SIG-M5 treated with dmso at 0.1 percent for 504 hours (cell line): ENCODE results near the gene CLDN3.
"Not testable (repeated sequence)": the region's sequence is repeated elsewhere in the genome, so short reads cannot be mapped to it uniquely, and the experiment has no call there.

ENCODE experiments used
- DNase-seq: peaks from one replicate; lab custom pipeline; 2025; ENCODE audit not compliant: unreplicated experiment; lab: John Stamatoyannopoulos, UW

Gene CLDN3

GRCh38 chr7:73738220-73738611, 31.9 kb downstream of the CLDN3 start:
- peak; percentile 61 for DNase-seq

- no peak for DNase-seq
Observed at GRCh38 chr7:73737491-73738219, 32.4 kb downstream of the CLDN3 start.

GRCh38 chr7:73736885-73737284, 33.2 kb downstream of the CLDN3 start:
- DNase-seq = no peak

DNA sequence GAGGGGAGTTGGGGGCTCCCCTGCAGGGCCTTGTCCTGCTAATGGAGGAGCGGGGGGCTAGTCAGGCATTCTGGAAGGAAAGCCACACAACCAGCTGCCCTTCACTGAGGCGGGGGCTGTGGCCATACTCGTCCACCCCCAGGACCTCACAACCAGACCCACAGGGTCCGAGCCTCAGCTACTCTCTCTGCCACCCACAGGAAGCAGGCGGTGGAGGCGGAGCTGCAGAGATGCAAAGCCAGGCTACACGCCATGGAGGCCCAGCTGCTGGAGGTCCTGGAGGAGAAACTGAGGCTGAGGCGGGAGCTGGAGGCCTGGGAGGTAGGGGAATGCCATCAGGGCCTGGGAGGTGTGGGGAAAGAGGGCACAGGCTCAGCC, 34.6 kb downstream of the CLDN3 start:
- DNase-seq = no peak

- DNase-seq = peak; percentile 88
Observed at GRCh38 chr7:73734619-73735527, 35.2 kb downstream of the CLDN3 start.

DNA sequence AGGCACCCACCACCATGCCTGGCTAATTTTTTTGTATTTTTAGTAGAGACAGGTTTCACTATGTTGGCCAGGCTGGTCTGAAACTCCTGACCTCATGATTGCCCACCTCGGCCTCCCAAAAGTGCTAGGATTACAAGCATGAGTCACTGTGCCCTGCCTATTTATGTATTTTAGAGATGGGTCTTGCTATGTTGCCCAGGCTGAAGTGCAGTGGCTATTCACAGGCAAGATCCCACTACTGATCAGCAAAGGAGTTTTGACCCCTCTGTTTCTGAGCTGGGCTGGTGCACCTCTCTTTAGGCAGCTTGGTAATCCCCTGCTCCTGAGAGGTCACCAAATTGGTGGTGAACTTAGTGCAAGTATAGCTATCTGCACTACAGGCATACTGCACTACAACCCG, 37.7 kb downstream of the CLDN3 start:
- DNase-seq = no peak

- no peak for DNase-seq
Observed at GRCh38 chr7:73730485-73730884, 39.6 kb downstream of the CLDN3 start.

GRCh38 chr7:73728551-73728950, 41.5 kb downstream of the CLDN3 start:
- no peak for DNase-seq

GRCh38 chr7:73727952-73728351, 42.1 kb downstream of the CLDN3 start:
- no peak for DNase-seq

DNA sequence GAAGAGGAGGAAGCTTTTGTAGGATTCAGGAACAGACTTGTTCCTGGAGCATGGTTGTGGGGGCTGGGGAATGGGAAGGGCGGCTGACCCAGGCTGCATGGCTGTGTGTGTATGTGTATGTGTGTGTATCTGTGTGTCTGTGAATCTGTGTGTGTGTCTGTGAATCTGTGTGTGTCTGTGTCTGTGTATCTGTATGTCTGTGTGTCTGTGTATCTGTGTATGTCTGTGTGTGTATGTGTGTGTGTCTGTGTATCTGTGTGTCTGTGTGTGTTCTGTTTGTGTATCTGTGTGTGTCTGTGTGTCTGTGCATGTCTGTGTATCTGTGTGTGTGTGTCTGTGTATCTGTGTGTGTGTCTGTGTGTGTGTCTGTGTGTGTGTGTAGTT, 44.0 kb downstream of the CLDN3 start:
- DNase-seq = no peak

- no peak for DNase-seq
Observed at GRCh38 chr7:73723813-73724212, 46.3 kb downstream of the CLDN3 start.

DNA sequence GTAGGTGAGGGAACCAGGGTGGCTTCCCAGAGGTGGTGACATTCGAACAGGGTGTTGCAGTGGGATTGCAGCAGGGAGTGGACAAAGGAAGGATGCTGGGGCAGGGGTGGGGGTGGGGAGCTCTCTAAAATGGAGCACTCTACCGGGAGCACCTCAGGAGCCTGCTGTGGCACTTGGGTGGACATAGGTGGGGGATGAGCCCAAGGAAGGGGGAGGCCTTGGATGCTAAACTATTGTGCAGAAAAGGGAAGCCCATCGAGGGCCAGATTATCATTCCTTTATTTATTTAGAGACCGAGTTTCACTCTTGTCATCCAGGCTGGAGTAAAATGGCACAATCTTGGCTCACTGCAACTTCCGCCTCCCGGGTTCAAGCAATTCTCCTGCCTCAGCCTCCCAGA, 47.3 kb downstream of the CLDN3 start:
- DNase-seq = no peak

DNA sequence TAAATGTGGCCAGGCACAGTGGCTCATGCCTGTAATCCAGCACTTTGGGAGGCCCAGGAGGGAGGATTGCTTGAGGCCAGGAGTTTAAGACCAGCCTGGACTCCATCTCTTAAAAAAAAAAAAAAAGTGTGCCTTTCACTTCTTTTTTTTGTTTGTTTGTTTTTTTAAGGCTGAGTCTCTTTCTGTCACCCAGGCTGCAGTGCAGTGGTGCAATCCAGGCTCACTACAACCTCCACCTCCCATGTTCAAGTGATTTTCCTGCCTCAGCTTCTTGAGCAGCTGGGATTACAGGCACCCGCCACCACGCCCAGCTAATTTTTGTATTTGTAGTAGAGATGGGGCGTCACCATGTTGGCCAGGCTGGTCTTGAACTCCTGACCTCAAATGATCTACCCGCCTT, 47.9 kb downstream of the CLDN3 start:
- DNase-seq = not testable (repeated sequence)

DNA sequence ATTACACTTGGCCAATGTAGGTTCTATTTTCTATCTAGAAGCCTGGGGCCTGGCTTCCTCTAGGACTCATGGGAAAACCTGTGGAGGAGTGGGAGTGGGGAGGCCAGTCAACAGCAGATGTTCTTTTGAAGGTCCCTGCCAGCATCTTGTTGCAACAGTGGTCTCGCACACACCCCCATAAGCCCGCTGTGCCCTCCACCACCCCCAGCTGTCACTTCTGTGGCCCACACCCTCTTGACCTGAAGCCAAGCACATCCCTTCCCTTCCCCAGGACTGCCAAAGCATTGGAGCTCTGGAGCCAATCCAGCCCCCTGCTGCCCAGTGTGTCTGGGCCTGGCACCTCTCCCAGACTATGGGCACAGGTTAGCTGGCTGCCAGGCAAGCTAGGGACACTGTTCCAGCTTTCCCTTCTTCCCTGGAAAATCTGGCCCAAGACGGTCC, 48.7 kb downstream of the CLDN3 start:
- DNase-seq = no peak

DNA sequence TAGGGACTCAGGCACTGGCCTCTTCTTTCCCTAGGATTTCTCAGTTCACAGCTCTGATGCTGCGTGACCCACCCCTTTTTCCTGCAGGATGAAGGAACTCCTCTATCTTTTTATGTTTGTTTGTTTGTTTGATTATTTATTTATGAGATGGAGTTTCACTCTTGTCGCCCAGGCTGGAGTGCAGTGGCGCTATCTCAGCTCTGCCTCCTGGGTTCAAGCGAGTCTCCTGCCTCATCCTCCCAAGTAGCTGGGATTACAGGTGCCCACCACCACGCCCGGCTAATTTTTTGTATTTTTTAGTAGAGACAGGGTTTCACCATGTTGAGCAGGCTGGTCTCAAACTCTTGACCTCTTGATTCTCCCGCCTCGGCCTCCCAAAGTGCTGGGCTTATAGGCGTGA, 49.6 kb downstream of the CLDN3 start:
- not testable (repeated sequence) for DNase-seq

- DNase-seq = no peak
Observed at GRCh38 chr7:73719806-73720169, 50.3 kb downstream of the CLDN3 start.
